ENCODE results near the gene SERPINF2.

DNA sequence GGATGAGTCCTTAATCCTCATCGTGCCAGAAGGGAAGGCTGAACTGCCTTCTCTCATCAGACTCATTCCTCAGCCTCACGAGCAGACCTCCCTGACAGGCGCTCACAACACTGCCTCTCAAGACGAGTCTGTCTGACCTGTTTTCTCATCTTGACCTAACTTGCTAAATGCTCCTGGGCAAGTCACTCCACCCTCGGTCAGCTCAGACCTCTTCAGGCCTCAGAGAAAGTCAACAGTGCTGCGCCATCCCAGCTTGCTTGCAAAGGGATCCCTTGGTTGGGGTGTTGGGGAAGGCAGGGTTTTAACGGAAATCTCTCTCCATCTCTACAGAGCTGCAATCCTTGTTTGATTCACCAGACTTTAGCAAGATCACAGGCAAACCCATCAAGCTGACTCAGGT is 34.2 kb downstream of the SERPINF2 start:
- TF ChIP-seq, protein P1, sequence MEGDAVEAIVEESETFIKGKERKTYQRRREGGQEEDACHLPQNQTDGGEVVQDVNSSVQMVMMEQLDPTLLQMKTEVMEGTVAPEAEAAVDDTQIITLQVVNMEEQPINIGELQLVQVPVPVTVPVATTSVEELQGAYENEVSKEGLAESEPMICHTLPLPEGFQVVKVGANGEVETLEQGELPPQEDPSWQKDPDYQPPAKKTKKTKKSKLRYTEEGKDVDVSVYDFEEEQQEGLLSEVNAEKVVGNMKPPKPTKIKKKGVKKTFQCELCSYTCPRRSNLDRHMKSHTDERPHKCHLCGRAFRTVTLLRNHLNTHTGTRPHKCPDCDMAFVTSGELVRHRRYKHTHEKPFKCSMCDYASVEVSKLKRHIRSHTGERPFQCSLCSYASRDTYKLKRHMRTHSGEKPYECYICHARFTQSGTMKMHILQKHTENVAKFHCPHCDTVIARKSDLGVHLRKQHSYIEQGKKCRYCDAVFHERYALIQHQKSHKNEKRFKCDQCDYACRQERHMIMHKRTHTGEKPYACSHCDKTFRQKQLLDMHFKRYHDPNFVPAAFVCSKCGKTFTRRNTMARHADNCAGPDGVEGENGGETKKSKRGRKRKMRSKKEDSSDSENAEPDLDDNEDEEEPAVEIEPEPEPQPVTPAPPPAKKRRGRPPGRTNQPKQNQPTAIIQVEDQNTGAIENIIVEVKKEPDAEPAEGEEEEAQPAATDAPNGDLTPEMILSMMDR (conservative IDR thresholded peaks at IDR 0.05 in 1 of 2, IDR thresholded peaks at IDR 0.05 in 1 of 2; ENCODE audit: low read depth in 1 of 2, low read length in 2 of 2): no peak
- no peak for TF ChIP-seq EZH2 (IDR thresholded peaks at IDR 0.05; ENCODE audit: low read length, missing control alignments)

All from fibroblast of lung (primary cell).